HCT116 (cell line): ENCODE measurements around the gene KCMF1. TPM values are rescaled to one million over a fixed set of nuclear protein-coding genes. Genes with fewer than 3 reads are reported as not detected.

Experiments
- ATAC-seq: fragments of 200-7000 bp; cut with Tn5 transposase; 2 replicates; pipeline ENCODE4 v1.9.1; 2020; ENCODE audit warnings: mild to moderate bottlenecking, moderate library complexity
- BruUV-seq: library from RNA; stranded (reverse); fragments of 400-500 nt; replicated peaks from 2 replicates; lab custom pipeline; 2021; lab: Mats Ljungman, UMichigan
- CTCF ChIA-PET: fragments of 300-600 bp; sonication (Branson Sonifier 250); formaldehyde crosslinking; loops from one replicate; lab custom pipeline; 2021; ENCODE audit warnings: antibody characterized with exemption; lab: Charles Lee
- POLR2A ChIA-PET: fragments of 300-600, 350-600 bp; sonication (Branson Sonifier 250); formaldehyde crosslinking; loops from one replicate; lab custom pipeline; 2021; ENCODE audit warnings: antibody characterized with exemption; lab: Charles Lee
- RAD21 ChIA-PET, 2 experiments: fragments of 300-600 bp; sonication (Branson Sonifier 250); formaldehyde crosslinking; loops; one replicate each; lab custom pipeline; 2023; ENCODE audit warnings: low total read pairs in 2 of 2; ENCODE audit not compliant: uncharacterized antibody in 2 of 2, unreplicated experiment in 2 of 2, low non-redundant PET in 1 of 2; lab: Charles Lee
- DNase-seq: peaks from one replicate; pipeline ENCODE4 v3.0.0-alpha.2; 2010; ENCODE audit warnings: low read depth, low spot score
- H2AFZ ChIP-seq: fragments of 200-600 bp; shearing (Covaris generic), sonication (generic); 2 replicates; pipeline ENCODE4 v1.6.1; 2017; ENCODE audit warnings: low read depth, mixed run types, mixed read lengths, antibody characterized with exemption, low read length; ENCODE audit not compliant: poor library complexity, severe bottlenecking
- H3K27ac ChIP-seq: 2 replicates; pipeline ENCODE4 v1.5.1; 2012; ENCODE audit warnings: low read depth, low read length
- H3K27me3 ChIP-seq: fragments of 200-600 bp; sonication (generic); 2 replicates; pipeline ENCODE4 v1.6.1; 2016; ENCODE audit warnings: mixed run types, low read length, mixed read lengths; ENCODE audit not compliant: insufficient read depth
- H3K36me3 ChIP-seq, 2 experiments: fragments of 200-500 bp in 1 of 2; fragments of 200-600 bp in 1 of 2; sonication (Bioruptor generic) in 1 of 2; sonication (generic) in 1 of 2; 2 replicates each; pipeline versions ENCODE4 v1.5.1 to v1.6.1; 2014 to 2016; ENCODE audit warnings: low read length in 2 of 2, inconsistent platforms in 1 of 2, mixed read lengths in 1 of 2, mixed run types in 1 of 2; ENCODE audit not compliant: insufficient read depth in 2 of 2, control insufficient read depth in 1 of 2
- H3K4me1 ChIP-seq, 2 experiments: fragments of 200-600 bp in 1 of 2; sonication (generic) in 1 of 2; 2 replicates each; pipeline versions ENCODE4 v1.5.1 to v1.6.1; 2012 to 2017; ENCODE audit warnings: low read length in 2 of 2, inconsistent platforms in 1 of 2, mild to moderate bottlenecking in 1 of 2, mixed read lengths in 1 of 2, mixed run types in 1 of 2, moderate library complexity in 1 of 2; ENCODE audit not compliant: insufficient read depth in 2 of 2, control insufficient read depth in 1 of 2
- H3K4me2 ChIP-seq: fragments of 200-600 bp; sonication (generic); 2 replicates; pipeline ENCODE4 v1.6.1; 2017; ENCODE audit warnings: mixed run types, low read length, mixed read lengths
- H3K4me3 ChIP-seq, 2 experiments: fragments of 200-600 bp in 1 of 2; sonication (generic) in 1 of 2; replicated peaks in 1 of 2; 2 replicates each; pipeline ENCODE4 v1.5.1; 2011 to 2016; ENCODE audit warnings: low read length in 2 of 2, control low read depth in 1 of 2, low read depth in 1 of 2, mild to moderate bottlenecking in 1 of 2, mixed read lengths in 1 of 2, mixed run types in 1 of 2
- H3K79me2 ChIP-seq: fragments of 200-600 bp; sonication (generic); 2 replicates; pipeline ENCODE4 v1.6.1; 2017; ENCODE audit warnings: mild to moderate bottlenecking, mixed run types, low read length, moderate library complexity, mixed read lengths; ENCODE audit not compliant: insufficient read depth
- H3K9ac ChIP-seq: fragments of 200-600 bp; sonication (generic); 2 replicates; pipeline ENCODE4 v1.6.1; 2016; ENCODE audit warnings: low read length, mixed read lengths
- H3K9me2 ChIP-seq: fragments of 200-600 bp; sonication (generic), shearing (Covaris generic); 2 replicates; pipeline ENCODE4 v1.6.1; 2017; ENCODE audit warnings: mixed run types, mild to moderate bottlenecking, moderate library complexity; ENCODE audit not compliant: insufficient read depth
- H3K9me3 ChIP-seq, 2 experiments: fragments of 200-500 bp in 1 of 2; fragments of 200-600 bp in 1 of 2; sonication (Bioruptor generic) in 1 of 2; sonication (generic) in 1 of 2; 2 replicates each; pipeline ENCODE4 v1.6.1; 2014 to 2017; ENCODE audit warnings: low read length in 2 of 2, mixed read lengths in 2 of 2, inconsistent platforms in 1 of 2, low read depth in 1 of 2, mild to moderate bottlenecking in 1 of 2, mixed run types in 1 of 2, moderate library complexity in 1 of 2; ENCODE audit not compliant: control insufficient read depth in 1 of 2, insufficient read depth in 1 of 2
- H4K20me1 ChIP-seq: fragments of 200-600 bp; sonication (generic), shearing (Covaris generic); 2 replicates; pipeline ENCODE4 v1.6.1; 2017; ENCODE audit warnings: mixed run types, mild to moderate bottlenecking, moderate library complexity; ENCODE audit not compliant: insufficient read depth
- CBX3 ChIP-seq: IDR thresholded peaks from 2 replicates; pipeline ENCODE4 v1.6.1; 2012; ENCODE audit warnings: low read depth
- CEBPB ChIP-seq: IDR thresholded peaks from 2 replicates; pipeline ENCODE4 v1.6.1; 2012; ENCODE audit warnings: low read depth
- FOSL1 ChIP-seq: IDR thresholded peaks from 2 replicates; pipeline ENCODE4 v1.6.1; 2012; ENCODE audit warnings: low read depth
- SIN3A ChIP-seq: IDR thresholded peaks from 2 replicates; pipeline ENCODE4 v1.6.1; 2012; ENCODE audit warnings: low read depth
- ZFX ChIP-seq: fragments of 450-650 bp; IDR thresholded peaks from 2 replicates; pipeline ENCODE4 v1.6.1; 2017
- intact Hi-C: fragments of 100-400 bp; cut with micrococcal nuclease; formaldehyde crosslinking; loops from 2 replicates; pipeline ENCODE4 v1.10.0; 2022
- total RNA-seq: library from RNA; stranded (reverse); gene quantifications from one replicate; pipeline ENCODE4 v1.2.1, GENCODE V29; 2021; ENCODE audit not compliant: unreplicated experiment
- TF ChIP-seq, protein P1 (sequence below): IDR thresholded peaks from 2 replicates; pipeline ENCODE4 v1.6.1; 2012; ENCODE audit warnings: low read depth
- TF ChIP-seq, protein P2 (sequence below): IDR thresholded peaks from 2 replicates; pipeline ENCODE4 v1.6.1; 2011; ENCODE audit warnings: mild to moderate bottlenecking, low read length, moderate library complexity; ENCODE audit not compliant: insufficient replicate concordance; ENCODE audit errors: extremely low read depth

Gene KCMF1
- total RNA-seq, 1 experiment from 2014 or later = 119 TPM

DNA sequence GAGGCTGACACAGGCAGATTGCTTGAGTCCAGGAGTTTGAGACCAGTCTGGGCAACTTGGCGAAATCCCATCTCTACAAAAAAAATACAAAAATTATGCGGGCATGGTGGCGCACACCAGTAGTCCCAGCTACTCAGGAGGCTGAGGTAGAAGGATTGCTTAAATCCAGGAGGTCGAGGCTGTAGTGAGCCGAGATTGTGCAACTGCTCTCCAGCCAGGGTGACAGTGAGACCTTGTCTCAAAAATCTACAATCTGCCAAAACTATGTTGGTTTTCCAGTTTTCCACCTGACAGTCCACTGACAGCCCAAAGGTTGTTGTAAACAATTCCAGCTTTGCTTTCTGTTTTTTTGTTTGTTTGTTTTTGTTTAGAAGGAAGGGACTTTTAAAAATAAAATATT lies 51.3 kb downstream of the KCMF1 start:
- DNase-seq (no peak), ATAC-seq (no peak)
- TF ChIP-seq, protein P1, sequence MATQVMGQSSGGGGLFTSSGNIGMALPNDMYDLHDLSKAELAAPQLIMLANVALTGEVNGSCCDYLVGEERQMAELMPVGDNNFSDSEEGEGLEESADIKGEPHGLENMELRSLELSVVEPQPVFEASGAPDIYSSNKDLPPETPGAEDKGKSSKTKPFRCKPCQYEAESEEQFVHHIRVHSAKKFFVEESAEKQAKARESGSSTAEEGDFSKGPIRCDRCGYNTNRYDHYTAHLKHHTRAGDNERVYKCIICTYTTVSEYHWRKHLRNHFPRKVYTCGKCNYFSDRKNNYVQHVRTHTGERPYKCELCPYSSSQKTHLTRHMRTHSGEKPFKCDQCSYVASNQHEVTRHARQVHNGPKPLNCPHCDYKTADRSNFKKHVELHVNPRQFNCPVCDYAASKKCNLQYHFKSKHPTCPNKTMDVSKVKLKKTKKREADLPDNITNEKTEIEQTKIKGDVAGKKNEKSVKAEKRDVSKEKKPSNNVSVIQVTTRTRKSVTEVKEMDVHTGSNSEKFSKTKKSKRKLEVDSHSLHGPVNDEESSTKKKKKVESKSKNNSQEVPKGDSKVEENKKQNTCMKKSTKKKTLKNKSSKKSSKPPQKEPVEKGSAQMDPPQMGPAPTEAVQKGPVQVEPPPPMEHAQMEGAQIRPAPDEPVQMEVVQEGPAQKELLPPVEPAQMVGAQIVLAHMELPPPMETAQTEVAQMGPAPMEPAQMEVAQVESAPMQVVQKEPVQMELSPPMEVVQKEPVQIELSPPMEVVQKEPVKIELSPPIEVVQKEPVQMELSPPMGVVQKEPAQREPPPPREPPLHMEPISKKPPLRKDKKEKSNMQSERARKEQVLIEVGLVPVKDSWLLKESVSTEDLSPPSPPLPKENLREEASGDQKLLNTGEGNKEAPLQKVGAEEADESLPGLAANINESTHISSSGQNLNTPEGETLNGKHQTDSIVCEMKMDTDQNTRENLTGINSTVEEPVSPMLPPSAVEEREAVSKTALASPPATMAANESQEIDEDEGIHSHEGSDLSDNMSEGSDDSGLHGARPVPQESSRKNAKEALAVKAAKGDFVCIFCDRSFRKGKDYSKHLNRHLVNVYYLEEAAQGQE = no peak
- TF ChIP-seq, protein P2, sequence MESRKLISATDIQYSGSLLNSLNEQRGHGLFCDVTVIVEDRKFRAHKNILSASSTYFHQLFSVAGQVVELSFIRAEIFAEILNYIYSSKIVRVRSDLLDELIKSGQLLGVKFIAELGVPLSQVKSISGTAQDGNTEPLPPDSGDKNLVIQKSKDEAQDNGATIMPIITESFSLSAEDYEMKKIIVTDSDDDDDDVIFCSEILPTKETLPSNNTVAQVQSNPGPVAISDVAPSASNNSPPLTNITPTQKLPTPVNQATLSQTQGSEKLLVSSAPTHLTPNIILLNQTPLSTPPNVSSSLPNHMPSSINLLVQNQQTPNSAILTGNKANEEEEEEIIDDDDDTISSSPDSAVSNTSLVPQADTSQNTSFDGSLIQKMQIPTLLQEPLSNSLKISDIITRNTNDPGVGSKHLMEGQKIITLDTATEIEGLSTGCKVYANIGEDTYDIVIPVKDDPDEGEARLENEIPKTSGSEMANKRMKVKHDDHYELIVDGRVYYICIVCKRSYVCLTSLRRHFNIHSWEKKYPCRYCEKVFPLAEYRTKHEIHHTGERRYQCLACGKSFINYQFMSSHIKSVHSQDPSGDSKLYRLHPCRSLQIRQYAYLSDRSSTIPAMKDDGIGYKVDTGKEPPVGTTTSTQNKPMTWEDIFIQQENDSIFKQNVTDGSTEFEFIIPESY = no peak
- TF ChIP-seq CEBPB (no peak), SIN3A (no peak), FOSL1 (no peak), CBX3 (no peak), ZFX (no peak)
- Histone ChIP-seq H3K4me2 (no peak overlapping the region), H3K4me3 (no peak overlapping the region), H3K9me2 (no peaks in the 10 kb centered on the region), H2AFZ (no peak overlapping the region), H3K79me2 (peaks cover 99% of the 10 kb centered on the region), H3K4me1 (peaks cover 17 to 21% of the 10 kb centered on the region in 2 experiments), H3K27me3 (no peaks in the 10 kb centered on the region), H3K27ac (no peak overlapping the region), H4K20me1 (0 out of 2 replicates have a peak, but pooled peaks cover 6% of the 10 kb centered on the region), H3K9ac (no peak overlapping the region), H3K9me3 (no peaks in the 10 kb centered on the region), H3K36me3 (no peaks in the 10 kb centered on the region)
- intact Hi-C loops = no loop called here
- BruUV-seq = no TSS peak
- ChIA-PET POLR2A (no interaction called here), CTCF (no interaction called here), RAD21 (no interaction called here)
